Cardiac fibroblast (primary cell): Measurements from ENCODE around the gene WFIKKN2.
"Not testable (repeated sequence)": the region's sequence is repeated elsewhere in the genome, so short reads cannot be mapped to it uniquely, and the experiment has no call there.

Experiments
- DNase-seq, 2 donors: peaks; one replicate each; pipeline versions ENCODE4 v3.0.0 to v3.0.0-alpha.2; 2010; ENCODE audit warnings: low read depth in 2 of 2
- H3K4me3 ChIP-seq, 2 donors: replicated peaks in 1 of 2; 1 replicate in 1 of 2; 2 replicates in 1 of 2; pipeline ENCODE4 v1.5.1; 2011; ENCODE audit warnings: low read depth in 2 of 2, low read length in 2 of 2, mild to moderate bottlenecking in 2 of 2, moderate library complexity in 1 of 2
- CTCF ChIP-seq: IDR thresholded peaks from one replicate; pipeline ENCODE4 v1.5.1; 2011; ENCODE audit warnings: low read depth, mild to moderate bottlenecking, low read length, inconsistent platforms

Gene WFIKKN2

DNA sequence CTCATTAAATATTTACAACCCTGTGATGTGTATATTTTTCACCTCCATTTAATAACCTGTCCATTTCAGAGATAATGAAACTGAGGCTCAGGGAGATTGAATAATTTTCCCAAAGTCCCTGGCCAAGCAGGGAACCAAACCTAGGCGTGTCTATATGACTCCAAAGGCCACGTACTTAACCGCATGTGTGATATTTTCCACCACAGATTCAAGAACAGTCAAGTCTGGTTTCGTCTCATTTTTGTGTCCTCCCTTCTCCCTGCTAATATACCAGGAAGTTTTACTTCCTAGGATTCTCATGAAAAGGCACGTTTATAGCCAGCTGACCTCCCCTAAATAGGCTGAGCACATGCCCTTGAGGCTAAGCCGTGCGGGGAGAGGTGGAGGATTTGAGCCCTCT, 15.3 kb downstream of the WFIKKN2 start:
- no peak for TF ChIP-seq CTCF
- DNase-seq = no peak
- no peak overlapping the region for H3K4me3 ChIP-seq

DNA sequence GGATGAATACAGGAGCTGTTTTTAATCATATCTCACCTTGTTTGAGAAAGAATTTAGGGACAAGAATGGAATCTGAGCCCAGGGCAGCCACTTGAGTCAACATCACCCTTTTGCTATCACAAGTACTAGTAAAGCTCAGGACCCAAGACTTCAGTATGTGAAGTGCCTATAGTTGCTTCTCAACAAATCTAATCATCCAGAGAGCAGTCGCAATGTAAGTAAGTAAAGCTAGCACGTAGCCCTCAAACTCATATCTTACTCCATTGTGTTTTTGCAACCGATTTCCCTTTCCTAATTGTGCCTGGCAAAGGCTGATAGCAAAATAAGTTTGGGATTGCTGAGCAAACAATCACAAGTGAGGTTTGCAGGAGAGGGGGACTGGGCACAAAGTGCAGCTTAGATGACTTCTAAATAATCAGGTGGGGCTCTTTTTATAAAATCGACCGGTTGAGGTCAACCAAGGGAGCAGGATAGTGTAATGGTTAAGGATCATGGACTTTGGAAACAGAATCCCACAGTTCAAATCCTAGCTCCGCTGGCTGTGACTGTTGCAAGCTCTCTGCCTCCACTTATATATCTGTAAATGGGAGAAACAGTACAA, 17.7 kb downstream of the WFIKKN2 start:
- H3K4me3 ChIP-seq = no peak overlapping the region
- no peak for DNase-seq
- no peak for TF ChIP-seq CTCF

DNA sequence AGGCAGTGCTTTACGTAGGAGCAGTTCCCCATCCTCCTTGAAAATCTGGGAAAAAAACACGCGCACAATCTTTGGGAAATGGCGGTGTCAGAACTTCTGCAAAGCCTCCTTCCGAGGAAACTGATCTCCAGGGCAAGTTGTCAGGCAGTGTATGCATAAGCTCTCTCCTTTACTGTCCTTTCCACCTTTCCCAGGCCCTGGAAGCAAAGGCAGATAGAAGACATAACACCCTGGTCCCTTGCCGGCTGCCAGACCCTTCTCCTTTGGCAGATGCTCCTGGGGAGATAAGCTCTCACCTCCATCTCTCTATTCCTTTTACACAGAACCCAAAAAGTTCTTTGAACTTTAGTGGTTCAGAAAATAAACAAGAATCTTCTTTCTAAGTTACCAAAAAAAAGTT, 18.4 kb downstream of the WFIKKN2 start:
- no peak for DNase-seq
- TF ChIP-seq CTCF = no peak

GRCh38 chr17:50855708-50856330, 20.4 kb downstream of the WFIKKN2 start:
- no peak overlapping the region for H3K4me3 ChIP-seq
- no peak for TF ChIP-seq CTCF
- no peak for DNase-seq

More for the DNA sequence above, 18.4 kb downstream of the WFIKKN2 start:
- H3K4me3 ChIP-seq = no peak overlapping the region

DNA sequence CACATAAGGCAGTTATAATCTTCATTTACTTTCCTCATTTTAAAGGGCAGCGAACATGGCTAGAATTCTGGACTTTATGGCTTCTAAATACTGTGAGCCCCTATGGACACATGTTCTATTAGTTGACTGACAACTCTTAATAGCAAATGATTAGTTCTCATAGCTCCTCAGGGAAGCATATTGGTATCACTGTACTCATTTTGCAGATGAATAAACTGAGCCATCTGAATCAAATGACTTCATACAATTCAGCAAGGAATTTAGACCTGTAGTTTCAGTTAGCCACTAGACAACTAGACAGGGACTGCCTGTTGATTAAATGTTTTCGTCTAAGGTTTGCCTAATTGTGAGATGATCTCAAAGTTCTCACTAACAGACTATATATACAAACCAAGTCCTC, 21.0 kb downstream of the WFIKKN2 start:
- DNase-seq = no peak
- no peak overlapping the region for H3K4me3 ChIP-seq
- no peak for TF ChIP-seq CTCF

DNA sequence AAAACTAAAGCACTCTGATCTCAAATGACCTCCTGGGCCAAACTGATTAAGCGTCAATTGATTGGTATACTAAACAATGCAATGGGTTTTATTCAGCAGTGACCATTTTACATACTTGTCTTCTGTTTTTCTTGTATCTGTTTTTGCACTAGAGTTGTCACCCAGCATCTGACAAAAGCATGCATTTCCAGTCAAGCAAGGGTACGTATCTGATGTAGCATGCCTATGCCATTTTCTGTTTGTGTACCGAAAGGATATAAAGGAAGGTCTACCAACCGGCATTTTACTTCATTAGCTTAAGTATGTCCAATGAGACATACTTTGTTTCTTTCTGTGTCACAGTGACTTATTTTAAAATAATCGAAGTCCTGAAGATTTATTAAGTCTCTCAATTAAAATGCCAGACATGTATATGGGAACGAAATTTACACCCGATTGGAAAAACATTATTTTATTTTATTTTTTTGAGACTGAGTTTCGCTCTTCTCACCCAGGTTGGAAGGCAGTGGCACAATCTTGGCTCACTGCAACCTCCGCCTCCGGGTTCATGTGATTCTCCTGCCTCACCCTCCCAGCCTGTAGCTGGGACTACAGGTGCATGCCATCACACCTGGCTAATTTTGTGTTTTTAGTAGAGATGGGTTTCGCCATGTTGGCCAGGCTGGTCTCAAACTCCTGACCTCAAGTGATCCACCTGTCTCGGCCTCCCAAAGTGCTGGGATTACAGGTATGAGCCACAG, 23.3 kb downstream of the WFIKKN2 start:
- no peak for TF ChIP-seq CTCF
- DNase-seq = no peak
- H3K4me3 ChIP-seq = no peak overlapping the region

GRCh38 chr17:50859727-50860126, 24.3 kb downstream of the WFIKKN2 start:
- not testable (repeated sequence) for H3K4me3 ChIP-seq, DNase-seq
